ENCODE data around the gene SERPINA4.

DNA sequence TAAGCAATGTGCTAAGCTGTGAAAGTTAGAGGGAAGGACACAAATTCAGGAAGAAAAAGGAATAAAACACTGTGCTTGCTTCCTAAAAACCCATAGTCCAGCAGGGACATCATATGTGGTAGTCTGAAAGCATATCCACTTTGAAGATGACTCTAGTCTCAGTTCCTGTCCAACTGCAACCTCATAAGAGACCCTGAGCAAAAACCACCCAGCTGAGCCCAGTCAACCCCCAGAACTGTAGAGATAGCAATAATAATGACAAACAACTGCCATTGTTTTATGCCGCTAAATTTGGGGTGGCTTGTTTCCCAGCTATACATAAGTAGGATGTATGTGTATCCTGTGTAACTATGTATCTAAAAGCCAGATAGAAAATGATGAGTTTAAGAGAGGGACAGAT is 3.9 kb upstream of the SERPINA4 start:
- TF ChIP-seq, protein P1, sequence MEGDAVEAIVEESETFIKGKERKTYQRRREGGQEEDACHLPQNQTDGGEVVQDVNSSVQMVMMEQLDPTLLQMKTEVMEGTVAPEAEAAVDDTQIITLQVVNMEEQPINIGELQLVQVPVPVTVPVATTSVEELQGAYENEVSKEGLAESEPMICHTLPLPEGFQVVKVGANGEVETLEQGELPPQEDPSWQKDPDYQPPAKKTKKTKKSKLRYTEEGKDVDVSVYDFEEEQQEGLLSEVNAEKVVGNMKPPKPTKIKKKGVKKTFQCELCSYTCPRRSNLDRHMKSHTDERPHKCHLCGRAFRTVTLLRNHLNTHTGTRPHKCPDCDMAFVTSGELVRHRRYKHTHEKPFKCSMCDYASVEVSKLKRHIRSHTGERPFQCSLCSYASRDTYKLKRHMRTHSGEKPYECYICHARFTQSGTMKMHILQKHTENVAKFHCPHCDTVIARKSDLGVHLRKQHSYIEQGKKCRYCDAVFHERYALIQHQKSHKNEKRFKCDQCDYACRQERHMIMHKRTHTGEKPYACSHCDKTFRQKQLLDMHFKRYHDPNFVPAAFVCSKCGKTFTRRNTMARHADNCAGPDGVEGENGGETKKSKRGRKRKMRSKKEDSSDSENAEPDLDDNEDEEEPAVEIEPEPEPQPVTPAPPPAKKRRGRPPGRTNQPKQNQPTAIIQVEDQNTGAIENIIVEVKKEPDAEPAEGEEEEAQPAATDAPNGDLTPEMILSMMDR (IDR thresholded peaks at IDR 0.05; ENCODE audit: insufficient read depth, low read length, poor library complexity, severe bottlenecking), result no peak
- TF ChIP-seq EZH2phosphoT487 (conservative IDR thresholded peaks at IDR 0.05; ENCODE audit: low read length), result no peak

Measured in SU-DHL-6 (cell line).